GM18861 (cell line): ENCODE measurements around the gene TH.
"Not testable (repeated sequence)": the region's sequence is repeated elsewhere in the genome, so short reads cannot be mapped to it uniquely, and the experiment has no call there.

ENCODE experiments used
- ATAC-seq: cut with Tn5 transposase; IDR thresholded peaks from one replicate; pipeline ENCODE4 v1.9.1; 2021; ENCODE audit not compliant: unreplicated experiment

Gene TH

DNA sequence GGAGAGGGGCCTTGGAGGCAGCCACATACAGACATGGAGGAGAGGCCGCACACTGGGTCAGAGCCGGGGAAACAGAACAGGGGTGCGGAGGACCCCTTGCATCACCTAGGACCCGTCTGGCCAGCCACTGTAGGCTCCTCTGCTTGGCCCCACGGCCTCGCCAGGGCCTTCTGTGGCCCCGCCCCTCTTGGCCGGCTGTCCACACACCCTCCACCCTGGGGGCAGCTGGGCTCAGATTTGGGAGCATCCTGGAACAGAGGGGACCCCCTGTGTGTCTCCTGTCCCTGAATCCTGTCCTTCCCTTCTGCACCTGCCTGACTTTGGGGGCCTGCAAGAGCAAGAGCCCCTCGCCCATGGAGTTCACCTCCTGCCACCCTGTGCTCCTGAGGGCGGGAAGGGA is 7.9 kb upstream of the TH start:
- no peak for ATAC-seq

- no peak for ATAC-seq
Measured at GRCh38 chr11:2178906-2179494, 7.4 kb upstream of the TH start.

- ATAC-seq, result not testable (repeated sequence)
Measured at GRCh38 chr11:2178055-2178773, 6.6 kb upstream of the TH start.

DNA sequence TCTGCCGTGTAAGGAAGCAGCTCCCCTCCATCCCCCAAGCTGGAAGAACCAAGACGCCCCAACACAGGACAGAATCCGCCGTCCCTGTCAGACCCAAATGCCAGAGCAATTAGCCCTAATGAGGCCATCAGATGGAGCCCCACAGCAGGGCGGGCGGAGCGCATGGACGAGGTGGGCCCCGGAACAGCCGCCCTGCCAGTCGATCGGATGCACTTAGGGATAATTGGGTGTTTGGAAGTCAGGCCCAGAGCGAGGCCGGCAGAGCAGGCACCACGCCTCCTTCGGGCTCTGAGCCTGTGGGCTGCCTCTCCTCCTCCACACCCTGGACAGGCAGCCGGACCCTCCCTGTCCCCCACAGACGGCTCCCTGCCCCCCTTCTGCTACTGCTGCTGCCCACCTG is 5.5 kb upstream of the TH start:
- no peak for ATAC-seq

- ATAC-seq, result no peak
Measured at GRCh38 chr11:2176389-2176900, 4.8 kb upstream of the TH start.

DNA sequence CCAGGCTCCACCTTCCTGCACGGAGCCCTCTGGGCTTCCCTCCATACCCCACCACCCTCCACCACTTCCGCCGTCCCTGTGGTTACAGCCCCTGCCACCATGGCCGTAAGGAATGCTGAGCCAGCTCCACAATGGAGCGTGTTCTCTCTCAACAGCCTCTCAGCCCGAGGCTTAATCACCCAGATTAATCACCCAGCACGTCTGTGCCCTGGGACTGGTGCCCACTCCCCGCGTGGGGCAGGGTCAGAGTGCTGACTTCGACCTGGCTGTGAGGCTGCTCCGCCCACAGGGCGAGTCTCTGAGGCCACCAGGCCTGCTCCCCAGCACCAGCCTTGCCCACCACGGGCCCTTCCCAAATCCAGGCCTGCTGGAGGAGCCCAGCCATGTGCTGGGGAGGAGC is 4.0 kb upstream of the TH start:
- no peak for ATAC-seq

DNA sequence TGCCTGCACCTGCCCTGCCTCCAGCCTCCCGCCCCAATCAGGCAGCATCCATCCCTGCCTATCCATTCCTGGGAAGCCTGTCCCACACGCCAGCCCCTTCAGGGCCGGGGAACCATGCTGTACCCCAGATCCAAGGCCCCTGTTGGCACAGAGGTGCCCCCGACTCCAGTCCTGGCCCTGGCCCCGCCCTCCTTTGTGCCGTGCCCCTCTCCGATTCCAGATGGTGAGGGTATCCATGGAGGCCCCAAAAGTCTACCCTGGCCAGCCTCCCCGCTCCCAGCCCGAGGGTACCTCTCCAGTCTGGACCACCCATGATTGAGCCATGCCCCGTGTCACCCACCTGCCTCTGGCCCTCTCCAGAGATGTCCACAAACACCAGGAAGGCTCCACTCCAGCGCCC is 2.7 kb upstream of the TH start:
- ATAC-seq, result no peak

GRCh38 chr11:2173761-2174160 is 2.1 kb upstream of the TH start:
- no peak for ATAC-seq

DNA sequence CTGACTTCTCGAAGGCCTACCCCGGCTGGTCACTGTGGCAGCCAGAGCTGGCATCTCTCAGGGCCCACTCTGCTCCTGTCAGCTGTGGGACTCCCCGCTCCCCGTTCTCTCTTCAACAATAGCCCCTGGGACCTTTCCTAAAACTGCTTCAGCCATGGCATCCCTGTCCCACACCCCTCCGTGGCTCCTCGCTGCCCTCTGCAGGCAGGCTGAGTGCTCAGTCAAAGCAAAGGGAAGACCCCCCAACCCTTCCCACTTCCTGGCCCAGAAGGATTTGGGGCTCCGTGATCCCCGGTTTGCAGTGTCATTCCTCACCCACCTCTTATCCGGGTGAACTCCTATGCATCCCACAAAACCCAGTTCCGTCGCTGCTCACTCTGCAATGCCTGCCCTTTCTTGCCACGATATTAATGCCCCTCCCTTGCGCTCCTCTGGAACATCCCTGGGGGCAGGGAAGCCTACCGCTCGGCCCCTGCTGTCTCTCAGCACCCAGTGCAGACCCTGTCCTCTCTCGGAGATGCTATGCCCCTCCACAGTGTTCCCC is 1.6 kb upstream of the TH start:
- no peak for ATAC-seq

- ATAC-seq, result no peak
Measured at GRCh38 chr11:2172676-2173075, 1.1 kb upstream of the TH start.

DNA sequence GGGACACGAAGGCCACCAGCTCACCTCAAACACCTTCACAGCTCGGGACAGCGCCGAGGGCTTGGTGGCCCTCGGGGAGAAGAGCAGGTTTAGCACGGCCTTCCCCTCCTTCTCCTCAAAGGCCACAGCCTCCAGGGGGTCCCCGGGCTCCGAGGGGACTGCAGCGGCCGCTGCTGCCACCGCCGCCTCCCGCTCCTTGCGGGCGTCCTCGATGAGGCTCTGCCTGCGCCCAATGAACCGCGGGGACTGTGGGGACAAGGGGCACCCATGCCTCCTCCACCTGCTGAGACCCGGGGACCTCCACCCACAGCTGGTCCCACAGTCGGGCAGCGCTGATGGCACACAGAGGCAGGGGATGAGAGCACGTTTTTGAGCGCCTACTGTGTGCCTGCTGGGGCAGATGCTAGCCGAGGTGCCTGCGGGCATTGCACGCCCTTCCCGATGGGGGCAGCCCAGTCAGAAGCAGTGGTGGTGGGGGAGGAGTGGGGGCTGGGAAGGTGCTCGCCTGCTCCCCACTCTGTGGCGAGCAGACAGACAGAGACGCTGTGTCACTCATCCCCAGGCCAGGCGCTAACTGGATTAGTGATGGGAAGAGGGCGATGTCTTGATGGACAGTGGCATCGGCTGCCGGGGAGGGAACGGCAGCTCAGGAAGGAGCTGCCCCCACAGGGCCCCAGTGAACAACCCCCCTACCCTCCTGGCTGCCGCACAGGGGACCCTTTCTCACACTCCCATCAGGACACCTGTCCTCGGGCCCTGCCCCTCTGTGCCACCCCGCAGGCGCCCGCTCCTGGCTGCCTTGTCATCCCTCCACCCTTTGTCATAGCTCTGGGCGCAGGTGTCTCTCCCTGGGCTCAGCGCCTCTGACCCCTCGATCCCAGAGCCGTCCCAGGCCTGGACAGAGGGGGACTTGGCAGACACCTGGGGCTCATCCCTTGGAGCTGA is 1.7 kb downstream of the TH start:
- ATAC-seq, result no peak

DNA sequence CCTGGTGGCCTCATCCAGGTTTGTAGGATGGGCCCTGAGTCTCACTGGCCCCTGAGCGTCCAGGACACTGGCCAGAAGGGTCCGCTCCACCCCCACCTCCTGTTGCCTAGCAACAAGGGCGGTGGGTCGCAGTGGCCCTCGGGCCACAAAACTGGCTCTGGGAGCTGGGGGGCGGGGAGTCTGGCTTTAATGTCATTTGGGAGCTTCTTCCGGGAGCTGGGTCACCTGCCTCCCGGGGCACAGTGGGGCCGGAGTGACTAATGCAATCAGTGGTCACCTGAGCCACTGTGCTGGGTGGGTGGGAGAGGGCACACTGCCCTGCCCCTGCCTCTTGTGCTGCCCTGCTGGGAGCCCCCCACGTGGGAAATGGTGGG is 2.6 kb downstream of the TH start:
- no peak for ATAC-seq

DNA sequence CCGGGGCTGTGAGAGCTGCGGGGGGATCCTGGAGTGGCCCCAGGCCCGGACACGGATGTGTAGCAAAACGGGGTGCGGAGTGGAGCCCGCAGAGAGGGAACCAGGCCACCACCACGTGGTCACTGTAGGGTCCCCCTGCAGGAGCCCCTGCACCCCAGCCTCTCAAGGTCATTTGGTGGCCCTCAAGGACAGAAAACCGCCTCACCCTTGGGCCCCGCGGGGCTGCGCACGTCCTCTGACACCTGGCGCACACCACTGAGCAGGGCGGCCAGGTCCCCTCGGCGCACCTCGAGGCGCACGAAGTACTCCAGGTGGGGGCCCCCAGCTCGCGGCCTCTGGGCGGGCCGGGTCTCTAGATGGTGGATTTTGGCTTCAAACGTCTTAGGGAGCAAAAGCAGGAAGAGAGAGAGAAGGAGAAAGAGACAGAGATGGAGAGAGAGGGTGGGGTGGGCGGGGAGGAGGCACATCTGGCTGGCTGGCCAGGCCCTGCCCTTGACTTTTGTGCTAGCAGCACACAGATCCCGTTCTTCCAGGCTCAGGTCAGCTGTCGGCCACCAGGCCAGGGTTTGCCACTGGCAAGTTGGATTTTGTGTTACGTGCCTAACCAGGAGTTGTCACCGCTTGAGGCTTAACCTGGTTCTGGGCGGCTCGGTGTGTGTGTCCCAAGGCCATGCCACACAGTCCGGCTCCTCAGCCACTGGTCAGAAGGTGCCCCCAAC is 3.2 kb downstream of the TH start:
- no peak for ATAC-seq

DNA sequence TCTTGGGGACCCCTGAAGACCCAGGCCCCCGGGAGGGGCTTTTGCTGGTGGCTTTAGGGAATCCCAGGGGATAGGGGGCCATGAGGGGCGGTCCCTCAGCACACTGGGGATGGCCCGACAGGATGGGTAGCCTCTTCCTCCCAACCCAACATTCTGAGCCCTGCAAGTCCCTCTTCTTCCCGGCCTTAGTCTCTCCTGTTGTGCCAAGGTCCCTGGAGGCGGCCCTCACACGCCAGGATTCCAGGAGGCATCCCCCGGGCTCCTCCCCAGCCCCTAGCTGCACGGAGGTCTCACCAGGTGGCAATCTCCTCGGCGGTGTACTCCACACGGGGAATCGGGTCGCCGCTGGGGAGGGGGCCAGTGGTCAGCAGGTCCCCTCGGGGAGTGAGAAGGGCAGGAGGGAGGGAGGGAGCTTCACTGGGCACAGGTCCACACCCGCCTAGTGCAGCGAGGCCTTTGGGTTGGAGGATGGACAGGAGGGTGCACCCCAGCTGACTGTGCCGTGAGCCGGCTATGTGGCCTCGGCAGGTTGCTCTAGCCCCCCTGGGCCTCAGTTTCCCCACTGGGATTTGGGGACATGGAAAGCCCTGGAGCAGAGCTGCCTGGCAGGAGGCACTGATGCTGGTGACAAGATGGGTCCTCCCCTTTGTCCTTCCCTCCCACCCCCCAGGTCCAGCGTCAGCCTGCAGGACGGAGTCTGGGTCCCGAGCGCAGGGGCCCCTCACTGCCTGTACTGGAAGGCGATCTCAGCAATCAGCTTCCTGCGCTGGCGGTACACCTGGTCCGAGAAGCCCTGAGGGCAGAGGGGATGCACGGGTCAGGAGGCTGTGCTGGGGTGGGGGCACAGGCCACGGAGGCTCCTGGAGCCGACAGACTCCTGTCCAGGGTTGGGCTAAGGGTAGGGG is 4.2 kb downstream of the TH start:
- no peak for ATAC-seq

GRCh38 chr11:2166091-2166851 is 5.3 kb downstream of the TH start:
- no peak for ATAC-seq

DNA sequence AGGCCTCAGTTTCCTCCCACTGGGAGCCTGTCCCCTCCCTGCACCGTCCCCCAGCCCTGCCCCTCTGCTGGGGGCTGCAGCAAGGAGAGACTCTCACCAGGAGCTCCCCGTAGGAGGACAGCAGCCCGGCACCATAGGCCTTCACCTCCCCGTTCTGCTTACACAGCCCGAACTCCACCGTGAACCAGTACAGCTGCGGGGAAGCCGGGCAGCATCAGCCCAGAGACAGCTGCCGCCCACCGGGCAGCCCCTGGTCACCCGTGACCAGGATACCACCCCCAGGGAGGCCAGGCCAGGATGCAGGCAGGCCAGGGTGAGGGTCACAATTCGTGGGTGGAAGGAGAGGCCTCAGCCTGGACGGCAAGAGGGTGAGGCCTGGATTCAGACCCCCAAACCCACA is 6.0 kb downstream of the TH start:
- no peak for ATAC-seq

- no peak for ATAC-seq
Measured at GRCh38 chr11:2164861-2165555, 6.6 kb downstream of the TH start.

- no peak for ATAC-seq
Measured at GRCh38 chr11:2164081-2164480, 7.5 kb downstream of the TH start.
